Neural progenitor cell (in vitro differentiated cells): ENCODE measurements around the gene MGAT4A.

Experiments used
- CTCF ChIP-seq: fragments of 200-600 bp; sonication (generic); IDR thresholded peaks from 2 replicates; pipeline ENCODE4 v1.5.1; 2017; ENCODE audit warnings: antibody characterized with exemption, mild to moderate bottlenecking
- EZH2 ChIP-seq: fragments of 200-600 bp; sonication (generic); IDR thresholded peaks from 2 replicates; pipeline ENCODE4 v1.6.1; 2017; ENCODE audit warnings: antibody characterized with exemption, mild to moderate bottlenecking, moderate library complexity
- EZH2phosphoT487 ChIP-seq: fragments of 200-600 bp; sonication (generic); IDR thresholded peaks from 2 replicates; pipeline ENCODE4 v1.6.1; 2017; ENCODE audit warnings: antibody characterized with exemption

GRCh38 chr2:98583276-98583675 lies 147.7 kb downstream of the MGAT4A start:
- no peak for TF ChIP-seq CTCF
- no peak for TF ChIP-seq EZH2
- no peak for TF ChIP-seq EZH2phosphoT487
